Parathyroid adenoma (tissue), 2 donors: ENCODE data around the gene SHROOM3.

Experiments
- H2AFZ ChIP-seq: fragments of 300-600 bp; sonication (generic); one replicate; pipeline ENCODE4 v1.7.0; 2017; ENCODE audit warnings: antibody characterized with exemption, mild to moderate bottlenecking
- H3K27ac ChIP-seq: fragments of 300-600 bp; sonication (generic); one replicate; pipeline ENCODE4 v1.7.0; 2017
- H3K27me3 ChIP-seq: fragments of 300-600 bp; sonication (generic); one replicate; pipeline ENCODE4 v1.7.0; 2017; ENCODE audit warnings: low read length; ENCODE audit not compliant: control insufficient read depth, insufficient read depth
- H3K36me3 ChIP-seq: fragments of 300-600 bp; sonication (generic); one replicate; pipeline ENCODE4 v1.7.0; 2017; ENCODE audit warnings: low read length; ENCODE audit not compliant: control insufficient read depth, insufficient read depth
- H3K4me1 ChIP-seq: fragments of 300-600 bp; sonication (generic); one replicate; pipeline ENCODE4 v1.7.0; 2017; ENCODE audit warnings: control low read depth
- H3K4me2 ChIP-seq: fragments of 300-600 bp; sonication (generic); one replicate; pipeline ENCODE4 v1.7.0; 2017; ENCODE audit warnings: low read length
- H3K4me3 ChIP-seq: fragments of 300-600 bp; sonication (generic); one replicate; pipeline ENCODE4 v1.7.0; 2017; ENCODE audit warnings: low read depth, low read length
- H3K79me2 ChIP-seq: fragments of 300-600 bp; sonication (generic); one replicate; pipeline ENCODE4 v1.7.0; 2017; ENCODE audit warnings: control low read depth
- H3K9ac ChIP-seq: fragments of 300-600 bp; sonication (generic); one replicate; pipeline ENCODE4 v1.7.0; 2017; ENCODE audit warnings: mild to moderate bottlenecking
- H3K9me3 ChIP-seq: fragments of 300-600 bp; sonication (generic); one replicate; pipeline ENCODE4 v1.7.0; 2017; ENCODE audit warnings: low read length; ENCODE audit not compliant: control insufficient read depth
- CTCF ChIP-seq: fragments of 300-600 bp; sonication (generic); IDR thresholded peaks from one replicate; pipeline ENCODE4 v1.7.0; 2017; ENCODE audit warnings: antibody characterized with exemption, mild to moderate bottlenecking
- donor health status: primary hyperparathyroidism.

SHROOM3 gene

GRCh38 chr4:76704133-76704881 lies 269.3 kb downstream of the SHROOM3 start:
- H3K79me2 ChIP-seq = peaks cover 5% of the 10 kb centered on the region
- no peak overlapping the region for H2AFZ ChIP-seq
- no peak for TF ChIP-seq CTCF
- peaks cover 7% of the 10 kb centered on the region for H3K4me1 ChIP-seq
- no peaks in the 10 kb centered on the region for H3K27me3 ChIP-seq
- no peak overlapping the region for H3K27ac ChIP-seq
- H3K9ac ChIP-seq = no peak overlapping the region
- no peak overlapping the region for H3K4me2 ChIP-seq
- no peaks in the 10 kb centered on the region for H3K36me3 ChIP-seq
- no peaks in the 10 kb centered on the region for H3K9me3 ChIP-seq
- no peak overlapping the region for H3K4me3 ChIP-seq

- H2AFZ ChIP-seq = no peak overlapping the region
- no peaks in the 10 kb centered on the region for H3K36me3 ChIP-seq
- peaks cover 7% of the 10 kb centered on the region for H3K4me1 ChIP-seq
- H3K4me3 ChIP-seq = no peak overlapping the region
- no peak overlapping the region for H3K27ac ChIP-seq
- no peak overlapping the region for H3K4me2 ChIP-seq
- no peak for TF ChIP-seq CTCF
- no peaks in the 10 kb centered on the region for H3K27me3 ChIP-seq
- no peak overlapping the region for H3K9ac ChIP-seq
- H3K79me2 ChIP-seq = peaks cover 5% of the 10 kb centered on the region
- H3K9me3 ChIP-seq = no peaks in the 10 kb centered on the region
Measured at GRCh38 chr4:76705472-76705871, 270.4 kb downstream of the SHROOM3 start.

GRCh38 chr4:76706581-76706980 lies 271.6 kb downstream of the SHROOM3 start:
- H3K9ac ChIP-seq = no peak overlapping the region
- H3K4me3 ChIP-seq = no peak overlapping the region
- H3K4me1 ChIP-seq = peaks cover 7% of the 10 kb centered on the region

GRCh38 chr4:76708971-76709771 lies 274.1 kb downstream of the SHROOM3 start:
- H3K4me1 ChIP-seq = no peaks in the 10 kb centered on the region
- no peak for TF ChIP-seq CTCF
- no peak overlapping the region for H3K4me2 ChIP-seq
- H3K9me3 ChIP-seq = no peaks in the 10 kb centered on the region
- H3K27ac ChIP-seq = no peak overlapping the region
- H3K79me2 ChIP-seq = peaks cover 5% of the 10 kb centered on the region
- no peak overlapping the region for H3K9ac ChIP-seq
- H3K36me3 ChIP-seq = no peaks in the 10 kb centered on the region
- H2AFZ ChIP-seq = no peak overlapping the region
- H3K4me3 ChIP-seq = no peak overlapping the region
- H3K27me3 ChIP-seq = no peaks in the 10 kb centered on the region

More at GRCh38 chr4:76706581-76706980, 271.6 kb downstream of the SHROOM3 start:
- Histone ChIP-seq H3K9me3 (no peaks in the 10 kb centered on the region), H3K27me3 (no peaks in the 10 kb centered on the region), H3K36me3 (no peaks in the 10 kb centered on the region), H3K27ac (no peak overlapping the region), H3K79me2 (peaks cover 5% of the 10 kb centered on the region), H3K4me2 (no peak overlapping the region), H2AFZ (no peak overlapping the region)
- no peak for TF ChIP-seq CTCF
